A549 (cell line): ENCODE results near the gene PGK1. TPM values are rescaled to one million over a fixed set of nuclear protein-coding genes. Genes with fewer than 3 reads are reported as not detected.

ENCODE experiments used
- ATAC-seq, 2 experiments: fragments of 200-7000 bp in 1 of 2; fragments of >200 bp in 1 of 2; cut with Nextera tagmentation in 1 of 2; cut with Tn5 transposase in 1 of 2; 3 replicates each; pipeline versions ENCODE4 v1.8.0 to v1.9.1; 2018 to 2020; ENCODE audit warnings: mild to moderate bottlenecking in 1 of 2, moderate library complexity in 1 of 2
- CTCF ChIA-PET: fragments of 300-600 bp; sonication (Branson Sonifier 250); formaldehyde crosslinking; extraction: SDS; loops from one replicate; lab custom pipeline; 2021; ENCODE audit warnings: antibody characterized with exemption, inconsistent platforms; lab: Yijun Ruan, JAX
- POLR2A ChIA-PET: fragments of 350-600 bp; formaldehyde crosslinking; extraction: SDS; loops from one replicate; lab custom pipeline; 2021; ENCODE audit warnings: antibody characterized with exemption, inconsistent platforms; lab: Yijun Ruan, JAX
- DNase-seq, 2 experiments: peaks; one replicate each; pipeline versions ENCODE4 v3.0.0 to v3.0.0-alpha.2; 2011 to 2016; ENCODE audit warnings: low read depth in 1 of 2, low spot score in 1 of 2
- FAIRE-seq: peaks from 2 replicates; lab custom pipeline; 2011; peaks lifted over from hg19 to GRCh38; lab: Jason Lieb, UNC
- H3K27ac ChIP-seq, 2 experiments: fragments of >200 bp; sonication (Bioruptor Twin); formaldehyde crosslinking; 3 replicates each; pipeline ENCODE4 v1.5.1; 2016 to 2017
- H3K4me1 ChIP-seq: fragments of >200 bp; sonication (Bioruptor Twin); formaldehyde crosslinking; 3 replicates; pipeline ENCODE4 v1.6.1; 2016
- H3K4me2 ChIP-seq: fragments of >200 bp; sonication (Bioruptor Twin); formaldehyde crosslinking; 3 replicates; pipeline ENCODE4 v1.6.1; 2016
- H3K4me3 ChIP-seq: fragments of >200 bp; sonication (Bioruptor Twin); formaldehyde crosslinking; 3 replicates; pipeline ENCODE4 v1.5.1; 2016
- H3K9me3 ChIP-seq: fragments of >200 bp; sonication (Bioruptor Twin); formaldehyde crosslinking; 3 replicates; pipeline ENCODE4 v1.6.1; 2016
- CBX2 ChIP-seq: fragments of 200-600 bp; sonication (generic); IDR thresholded peaks from 2 replicates; pipeline ENCODE4 v1.6.1; 2016; ENCODE audit warnings: low read depth, mild to moderate bottlenecking, borderline replicate concordance
- CEBPB ChIP-seq, 2 experiments: fragments of >200 bp in 1 of 2; sonication (Bioruptor Twin) in 1 of 2; formaldehyde crosslinking in 1 of 2; IDR thresholded peaks; 2 replicates each; pipeline ENCODE4 v1.6.1; 2012 to 2016
- CHD4 ChIP-seq: fragments of 200-600 bp; sonication (generic); IDR thresholded peaks from 2 replicates; pipeline ENCODE4 v1.6.1; 2016; ENCODE audit warnings: antibody characterized with exemption, mild to moderate bottlenecking, borderline replicate concordance
- EHF ChIP-seq: fragments of 250-450 bp; sonication (Bioruptor Pico); IDR thresholded peaks from 2 replicates; pipeline ENCODE4 v1.5.0; 2020; ENCODE audit warnings: mild to moderate bottlenecking
- EP300 ChIP-seq, 2 experiments: fragments of >200 bp; sonication (Bioruptor Twin); formaldehyde crosslinking; IDR thresholded peaks; 2 replicates in 1 of 2; 3 replicates in 1 of 2; pipeline ENCODE4 v1.6.1; 2016 to 2017
- FOSB ChIP-seq: fragments of 250-450 bp; sonication (Bioruptor Pico); IDR thresholded peaks from 2 replicates; pipeline ENCODE4 v1.5.0; 2020; ENCODE audit warnings: mild to moderate bottlenecking, moderate library complexity
- FOSL2 ChIP-seq, 2 experiments: fragments of 450-650 bp in 1 of 2; fragments of >200 bp in 1 of 2; sonication (Bioruptor Twin) in 1 of 2; formaldehyde crosslinking; IDR thresholded peaks; 2 replicates each; pipeline versions ENCODE4 v1.5.0 to v1.6.1; 2016 to 2020; ENCODE audit warnings: mild to moderate bottlenecking in 1 of 2, moderate library complexity in 1 of 2
- JUN ChIP-seq, 2 experiments: fragments of >200 bp; sonication (Bioruptor Twin); formaldehyde crosslinking; IDR thresholded peaks; 2 replicates in 1 of 2; 3 replicates in 1 of 2; pipeline ENCODE4 v1.6.1; 2016 to 2017
- KDM1A ChIP-seq: fragments of 200-600 bp; sonication (generic); IDR thresholded peaks from 2 replicates; pipeline ENCODE4 v1.6.1; 2016; ENCODE audit warnings: low read depth, mild to moderate bottlenecking
- KDM5A ChIP-seq: fragments of 200-600 bp; sonication (generic); IDR thresholded peaks from 2 replicates; pipeline ENCODE4 v1.6.1; 2016; ENCODE audit warnings: antibody characterized with exemption, mild to moderate bottlenecking
- MAFK ChIP-seq: fragments of 450-650 bp; IDR thresholded peaks from 2 replicates; pipeline ENCODE4 v1.6.1; 2014; ENCODE audit not compliant: partially characterized antibody
- MYC ChIP-seq: IDR thresholded peaks from 2 replicates; pipeline ENCODE4 v1.6.1; 2012; ENCODE audit warnings: mild to moderate bottlenecking, inconsistent platforms, low read length, improper control_type of control experiment, borderline replicate concordance
- PBX3 ChIP-seq: IDR thresholded peaks from 2 replicates; pipeline ENCODE4 v1.6.1; 2012
- POLR2A ChIP-seq: IDR thresholded peaks from 2 replicates; pipeline ENCODE4 v1.6.1; 2012; ENCODE audit warnings: mild to moderate bottlenecking, low read length
- RAD21 ChIP-seq, 2 experiments: fragments of >200 bp in 1 of 2; sonication (Bioruptor Twin) in 1 of 2; formaldehyde crosslinking in 1 of 2; IDR thresholded peaks in 1 of 2; conservative IDR thresholded peaks in 1 of 2; 2 replicates in 1 of 2; 3 replicates in 1 of 2; pipeline ENCODE4 v1.6.1; 2012 to 2018; ENCODE audit warnings: inconsistent platforms in 1 of 2
- RARB ChIP-seq: fragments of 250-450 bp; sonication (Bioruptor Pico); IDR thresholded peaks from 2 replicates; pipeline ENCODE4 v1.8.0; 2021; ENCODE audit warnings: mild to moderate bottlenecking, moderate library complexity
- RNF2 ChIP-seq: fragments of 200-600 bp; sonication (generic); IDR thresholded peaks from 2 replicates; pipeline ENCODE4 v1.6.1; 2016; ENCODE audit warnings: low read depth, mild to moderate bottlenecking, antibody characterized with exemption, moderate library complexity, borderline replicate concordance
- SREBF2 ChIP-seq: fragments of 450-650 bp; IDR thresholded peaks from 2 replicates; pipeline ENCODE4 v1.6.1; 2014; ENCODE audit warnings: mild to moderate bottlenecking, moderate library complexity
- TFCP2L1 ChIP-seq: fragments of 250-450 bp; sonication (Bioruptor Pico); IDR thresholded peaks from 2 replicates; pipeline ENCODE4 v1.5.0; 2021; ENCODE audit warnings: mild to moderate bottlenecking
- TP53 ChIP-seq: fragments of 250-450 bp; sonication (Bioruptor Pico); IDR thresholded peaks from 2 replicates; pipeline ENCODE4 v1.5.0; 2021; ENCODE audit warnings: mild to moderate bottlenecking, moderate library complexity
- ZFP36 ChIP-seq: fragments of 450-650 bp; IDR thresholded peaks from 2 replicates; pipeline ENCODE4 v1.6.1; 2014; ENCODE audit warnings: borderline replicate concordance; ENCODE audit not compliant: partially characterized antibody
- WGBS: methylation state at CpG from one replicate; pipeline ENCODE4 v1.1.6; 2017; ENCODE audit errors: missing lambda C conversion rate; 5-methylcytosine and 5-hydroxymethylcytosine counted together
- polyA plus RNA-seq, 4 experiments: library from polyadenylated mRNA; depleted of rRNA in 3 of 4; stranded (reverse); fragments of >200 nt; fragmentation: RNase III in 1 of 4; extraction: RNeasy Plus Mini Kit Qiagen cat#74134 plus additional on column Dnase treatment in 1 of 4; gene quantifications; 2 replicates in 3 of 4; 3 replicates in 1 of 4; pipeline ENCODE4 v1.2.3, GENCODE V29; 2011 to 2017
- TF ChIP-seq, protein P1 (sequence below): fragments of 250-450 bp; sonication (Bioruptor Pico); IDR thresholded peaks from 2 replicates; pipeline ENCODE4 v1.5.0; 2021; ENCODE audit warnings: mild to moderate bottlenecking, moderate library complexity, borderline replicate concordance
- TF ChIP-seq, protein P2 (sequence below): fragments of 250-450 bp; sonication (Bioruptor Pico); IDR thresholded peaks from 2 replicates; pipeline ENCODE4 v1.5.0; 2020; ENCODE audit warnings: low read depth, mild to moderate bottlenecking, moderate library complexity

PGK1 gene
- polyA plus RNA-seq, 2 of the 4 experiments (the other 2 are of a cell fraction) = 351 to 689 TPM

DNA sequence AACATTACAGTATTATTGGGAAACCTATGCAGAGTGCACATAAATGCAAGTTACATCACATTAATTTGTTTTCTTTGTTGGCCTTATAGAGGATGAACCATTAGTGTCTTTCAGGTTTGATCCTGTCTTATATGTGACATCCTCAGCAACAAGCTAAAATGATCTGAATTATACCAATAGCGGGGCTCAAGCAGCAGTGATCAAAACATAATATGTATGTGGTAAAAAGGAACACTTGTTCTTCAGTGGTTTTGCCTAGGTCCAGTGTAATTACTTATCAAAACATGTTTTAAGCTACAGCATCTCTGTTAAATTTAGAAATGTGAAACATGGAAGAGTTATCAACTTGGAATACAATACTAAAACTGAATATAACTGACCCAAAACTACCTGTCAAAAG is 26.3 kb downstream of the PGK1 start:
- ATAC-seq (no peak), DNase-seq (no peak), FAIRE-seq (no peak)
- WGBS = 87% methylated on average over 1 of the region's 1 CpG
- H3K27ac ChIP-seq = no peak overlapping the region
- no peaks in the 10 kb centered on the region for H3K4me1 ChIP-seq
- H3K4me3 ChIP-seq = no peak overlapping the region
- ChIA-PET CTCF (interaction anchor here (1.0 kb wide), 1 partner anchor 13 kb away, joined by 3 read pairs; no protein-coding TSS in a partner anchor), POLR2A (interaction anchor here (0.9 kb wide), 1 partner anchor 11 kb away, joined by 3 read pairs; no protein-coding TSS in a partner anchor)
- H3K4me2 ChIP-seq = no peak overlapping the region
- TF ChIP-seq RNF2 (no peak), POLR2A (no peak), SREBF2 (no peak), TFCP2L1 (CRISPR knock-in tag) (no peak), CBX2 (no peak)
- no peaks in the 10 kb centered on the region for H3K9me3 ChIP-seq

DNA sequence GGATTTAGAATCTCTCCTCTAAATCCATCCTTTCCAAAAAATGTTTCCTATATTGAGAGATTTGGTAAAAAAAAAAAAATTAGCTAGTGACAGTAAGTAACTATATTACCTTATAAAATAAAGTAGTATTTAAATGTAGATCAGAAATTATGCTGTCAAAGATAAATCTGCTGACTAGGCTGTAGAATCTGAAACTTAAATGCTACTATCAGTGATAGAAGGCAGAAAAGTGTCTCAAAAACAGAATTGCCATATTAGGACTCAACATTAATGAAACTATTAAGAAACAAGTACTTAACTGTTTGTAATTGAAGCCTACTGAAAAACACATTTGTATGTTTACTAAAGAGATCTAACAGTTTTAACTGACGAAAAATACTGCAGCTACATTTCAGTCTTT is 27.1 kb downstream of the PGK1 start:
- DNase-seq = no peak
- no peak overlapping the region for H3K4me3 ChIP-seq
- ChIA-PET CTCF (no interaction called here), POLR2A (interaction anchor here (0.9 kb wide), 1 partner anchor 11 kb away, joined by 3 read pairs; no protein-coding TSS in a partner anchor)
- no peak for FAIRE-seq
- H3K9me3 ChIP-seq = no peaks in the 10 kb centered on the region
- ATAC-seq = no peak
- TF ChIP-seq SREBF2 (no peak), MAFK (peak; percentile 18), ZFP36 (no peak), CEBPB (IDR thresholded peaks at IDR 0.05) (no peak), CHD4 (no peak), FOSB (CRISPR knock-in tag) (no peak), POLR2A (no peak)
- 93% methylated on average over 1 of the region's 1 CpG for WGBS
- H3K4me1 ChIP-seq = no peaks in the 10 kb centered on the region
- no peak overlapping the region for H3K27ac ChIP-seq
- no peak overlapping the region for H3K4me2 ChIP-seq

DNA sequence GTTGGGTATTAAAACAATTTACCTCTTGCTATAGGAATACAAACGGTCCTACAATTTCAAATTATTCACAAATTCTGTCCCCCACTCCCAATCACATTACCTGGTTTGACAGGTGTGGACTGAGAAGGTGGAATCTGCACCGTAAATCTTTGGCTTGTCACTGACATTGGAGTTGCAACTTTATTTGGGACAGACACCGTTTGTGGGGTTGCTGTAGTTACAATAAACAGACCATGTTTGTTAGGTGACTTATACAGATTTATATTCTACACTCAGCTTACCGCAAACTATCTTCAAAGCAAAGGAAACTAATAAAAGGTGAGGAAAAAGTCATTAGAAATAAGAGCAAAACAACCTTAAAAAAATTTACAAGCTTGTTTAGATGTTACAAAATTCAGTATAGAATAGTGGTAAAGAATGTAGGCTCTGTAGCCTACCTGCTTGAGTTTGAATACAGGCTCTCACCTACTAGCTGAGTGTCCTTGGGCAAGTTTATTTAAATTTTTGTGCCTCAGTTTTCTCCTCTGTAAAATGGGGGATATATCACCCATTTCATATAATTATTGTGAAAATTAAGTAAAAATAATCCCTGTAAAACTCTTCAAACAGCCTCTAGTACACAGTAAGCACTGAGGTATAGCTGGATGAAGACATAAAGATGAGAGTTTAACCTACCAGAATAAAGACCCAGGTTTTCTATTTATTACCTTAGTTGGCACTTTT is 29.4 kb downstream of the PGK1 start:
- 84% methylated on average over 4 of the region's 4 CpGs for WGBS
- ATAC-seq = 0 out of 6 replicates have a peak, but pooled peaks of 1 of the 2 experiments have one; percentile 35
- FAIRE-seq = no peak

More for the DNA sequence above, 29.4 kb downstream of the PGK1 start:
- no peak overlapping the region for H3K4me2 ChIP-seq
- no peak overlapping the region for H3K27ac ChIP-seq
- no peaks in the 10 kb centered on the region for H3K9me3 ChIP-seq
- POLR2A ChIA-PET = no interaction called here
- CTCF ChIA-PET = no interaction called here
- DNase-seq = no peak
- TF ChIP-seq CEBPB (IDR thresholded peaks at IDR 0.05) = no peak
- TF ChIP-seq SREBF2 = no peak
- TF ChIP-seq JUN (IDR thresholded peaks at IDR 0.05) = no peak
- TF ChIP-seq KDM1A = no peak
- TF ChIP-seq FOSL2 (IDR thresholded peaks at IDR 0.05) = no peak
- no peak for TF ChIP-seq FOSL2 (CRISPR knock-in tag; IDR thresholded peaks at IDR 0.05)
- no peak; the same call in 1 of the 2 replicates for TF ChIP-seq RARB (CRISPR knock-in tag)
- TF ChIP-seq KDM5A = no peak
- no peak for TF ChIP-seq CBX2
- no peak for TF ChIP-seq EP300 (IDR thresholded peaks at IDR 0.05)
- TF ChIP-seq EHF (CRISPR knock-in tag) = no peak
- no peak for TF ChIP-seq PBX3
- TF ChIP-seq, protein P1, sequence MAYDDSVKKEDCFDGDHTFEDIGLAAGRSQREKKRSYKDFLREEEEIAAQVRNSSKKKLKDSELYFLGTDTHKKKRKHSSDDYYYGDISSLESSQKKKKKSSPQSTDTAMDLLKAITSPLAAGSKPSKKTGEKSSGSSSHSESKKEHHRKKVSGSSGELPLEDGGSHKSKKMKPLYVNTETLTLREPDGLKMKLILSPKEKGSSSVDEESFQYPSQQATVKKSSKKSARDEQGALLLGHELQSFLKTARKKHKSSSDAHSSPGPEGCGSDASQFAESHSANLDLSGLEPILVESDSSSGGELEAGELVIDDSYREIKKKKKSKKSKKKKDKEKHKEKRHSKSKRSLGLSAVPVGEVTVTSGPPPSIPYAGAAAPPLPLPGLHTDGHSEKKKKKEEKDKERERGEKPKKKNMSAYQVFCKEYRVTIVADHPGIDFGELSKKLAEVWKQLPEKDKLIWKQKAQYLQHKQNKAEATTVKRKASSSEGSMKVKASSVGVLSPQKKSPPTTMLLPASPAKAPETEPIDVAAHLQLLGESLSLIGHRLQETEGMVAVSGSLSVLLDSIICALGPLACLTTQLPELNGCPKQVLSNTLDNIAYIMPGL (CRISPR knock-in tag) = no peak
- TF ChIP-seq MYC = no peak
- TF ChIP-seq TP53 (CRISPR knock-in tag) = no peak
- no peak for TF ChIP-seq TFCP2L1 (CRISPR knock-in tag)
- TF ChIP-seq, protein P2, sequence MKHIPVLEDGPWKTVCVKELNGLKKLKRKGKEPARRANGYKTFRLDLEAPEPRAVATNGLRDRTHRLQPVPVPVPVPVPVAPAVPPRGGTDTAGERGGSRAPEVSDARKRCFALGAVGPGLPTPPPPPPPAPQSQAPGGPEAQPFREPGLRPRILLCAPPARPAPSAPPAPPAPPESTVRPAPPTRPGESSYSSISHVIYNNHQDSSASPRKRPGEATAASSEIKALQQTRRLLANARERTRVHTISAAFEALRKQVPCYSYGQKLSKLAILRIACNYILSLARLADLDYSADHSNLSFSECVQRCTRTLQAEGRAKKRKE (CRISPR knock-in tag) = no peak
- TF ChIP-seq RAD21 (conservative IDR thresholded peaks at IDR 0.05 in 1 of 2, IDR thresholded peaks at IDR 0.05 in 1 of 2) = no peak
- H3K4me1 ChIP-seq = no peaks in the 10 kb centered on the region
- no peak overlapping the region for H3K4me3 ChIP-seq
